Endothelial cell of umbilical vein (primary cell): ENCODE data around the gene RNF121. TPM values are rescaled to one million over a fixed set of nuclear protein-coding genes. Genes with fewer than 3 reads are reported as not detected.

ENCODE experiments used
- BruUV-seq: library from RNA; stranded (reverse); fragments of 400-500 nt; replicated peaks from 2 replicates; lab custom pipeline; 2021; lab: Mats Ljungman, UMichigan
- CTCF ChIA-PET: fragments of 300-600, 350-600 bp; sonication (Branson Sonifier 250); formaldehyde crosslinking; loops from one replicate; lab custom pipeline; 2021; ENCODE audit warnings: antibody characterized with exemption, inconsistent platforms; lab: Charles Lee
- POLR2A ChIA-PET: fragments of 300-600, 350-600 bp; sonication (Branson Sonifier 250); formaldehyde crosslinking; loops from one replicate; lab custom pipeline; 2021; ENCODE audit warnings: antibody characterized with exemption, inconsistent platforms; lab: Charles Lee
- DNase-seq: peaks from one replicate; pipeline ENCODE4 v3.0.0-alpha.2; 2011; ENCODE audit warnings: low read depth, low spot score
- FAIRE-seq: peaks from 2 replicates; lab custom pipeline; 2011; peaks lifted over from hg19 to GRCh38; lab: Jason Lieb, UNC
- H2AFZ ChIP-seq: 2 replicates; pipeline ENCODE4 v1.6.0; 2012; ENCODE audit warnings: low read depth, low read length, control low read depth, inconsistent platforms
- H3K27ac ChIP-seq: 2 replicates; pipeline ENCODE4 v1.5.1; 2011; ENCODE audit warnings: low read depth, mild to moderate bottlenecking, control low read depth, low read length, moderate library complexity; ENCODE audit not compliant: insufficient read depth
- H3K27me3 ChIP-seq, 2 experiments: 2 replicates each; pipeline versions ENCODE4 v1.6.0 to v1.6.1; 2011; ENCODE audit warnings: low read length in 2 of 2, mixed read lengths in 1 of 2; ENCODE audit not compliant: control insufficient read depth in 2 of 2, insufficient read depth in 2 of 2
- H3K36me3 ChIP-seq, 2 experiments: 2 replicates in 1 of 2; 3 replicates in 1 of 2; pipeline ENCODE4 v1.5.1; 2011; ENCODE audit warnings: low read length in 2 of 2, mild to moderate bottlenecking in 1 of 2, moderate library complexity in 1 of 2; ENCODE audit not compliant: control insufficient read depth in 2 of 2, insufficient read depth in 2 of 2; ENCODE audit errors: extremely low read depth in 1 of 2
- H3K4me1 ChIP-seq: 3 replicates; pipeline ENCODE4 v1.5.1; 2011; ENCODE audit warnings: mild to moderate bottlenecking, low read length; ENCODE audit not compliant: control insufficient read depth, insufficient read depth; ENCODE audit errors: extremely low read depth
- H3K4me2 ChIP-seq: 2 replicates; pipeline ENCODE4 v1.6.1; 2011; ENCODE audit warnings: low read length, control low read depth, mixed read lengths; ENCODE audit not compliant: insufficient read depth
- H3K4me3 ChIP-seq, 3 experiments: fragments of 200-600 bp in 1 of 3; sonication (generic), shearing (Covaris generic) in 1 of 3; replicated peaks in 1 of 3; 2 replicates each; pipeline ENCODE4 v1.5.1; 2011 to 2016; ENCODE audit warnings: control low read depth in 3 of 3, low read length in 3 of 3, mild to moderate bottlenecking in 2 of 3, inconsistent platforms in 1 of 3, low read depth in 1 of 3, moderate library complexity in 1 of 3; ENCODE audit not compliant: insufficient read depth in 1 of 3
- H3K79me2 ChIP-seq: 2 replicates; pipeline ENCODE4 v1.6.0; 2012; ENCODE audit warnings: low read length, inconsistent platforms; ENCODE audit not compliant: control insufficient read depth, insufficient read depth
- H3K9ac ChIP-seq: replicated peaks from 2 replicates; pipeline ENCODE3; 2011; ENCODE audit warnings: low read length, control low read depth; ENCODE audit not compliant: insufficient read depth; ENCODE audit errors: extremely low read depth
- H3K9me1 ChIP-seq: replicated peaks from 3 replicates; pipeline ENCODE4 v1.6.0; 2011; ENCODE audit warnings: mild to moderate bottlenecking, low read length; ENCODE audit not compliant: control insufficient read depth, insufficient read depth; ENCODE audit errors: extremely low read depth
- H3K9me3 ChIP-seq: replicated peaks from 2 replicates; pipeline ENCODE4 v1.5.1; 2012; ENCODE audit warnings: low read length, inconsistent platforms; ENCODE audit not compliant: control insufficient read depth, insufficient read depth
- H4K20me1 ChIP-seq: replicated peaks from 2 replicates; pipeline ENCODE3; 2011; ENCODE audit warnings: mild to moderate bottlenecking, low read length; ENCODE audit not compliant: control insufficient read depth, insufficient read depth; ENCODE audit errors: extremely low read depth
- CTCF ChIP-seq, 2 donors: IDR thresholded peaks; 1 replicate in 1 of 2; 2 replicates in 1 of 2; pipeline ENCODE4 v1.5.1; 2011; ENCODE audit warnings: low read length in 2 of 2, mild to moderate bottlenecking in 2 of 2, moderate library complexity in 2 of 2, control low read depth in 1 of 2, inconsistent platforms in 1 of 2, low read depth in 1 of 2; ENCODE audit not compliant: insufficient read depth in 1 of 2; ENCODE audit errors: extremely low read depth in 1 of 2
- EZH2 ChIP-seq: IDR thresholded peaks from 2 replicates; pipeline ENCODE4 v1.6.1; 2012; ENCODE audit warnings: borderline replicate concordance, low read depth, mild to moderate bottlenecking, moderate library complexity, low read length, inconsistent platforms; ENCODE audit not compliant: severe bottlenecking
- FOS ChIP-seq: IDR thresholded peaks from 2 replicates; pipeline ENCODE4 v1.6.1; 2011; ENCODE audit warnings: mild to moderate bottlenecking, low read length, moderate library complexity, borderline replicate concordance; ENCODE audit not compliant: insufficient read depth
- GATA2 ChIP-seq: IDR thresholded peaks from 2 replicates; pipeline ENCODE4 v1.7.0; 2011; ENCODE audit warnings: low read depth, mild to moderate bottlenecking, moderate library complexity, mixed read lengths, low read length; ENCODE audit not compliant: insufficient read length, insufficient read depth
- JUN ChIP-seq: IDR thresholded peaks from 2 replicates; pipeline ENCODE4 v1.6.1; 2011; ENCODE audit warnings: borderline replicate concordance, low read depth; ENCODE audit not compliant: insufficient read length, insufficient read depth
- MYC ChIP-seq: IDR thresholded peaks from one replicate; pipeline ENCODE4 v1.6.1; 2011; ENCODE audit warnings: mild to moderate bottlenecking, low read depth, low read length
- POLR2A ChIP-seq: IDR thresholded peaks from 2 replicates; pipeline ENCODE4 v1.6.1; 2012; ENCODE audit warnings: low read depth, mild to moderate bottlenecking, control low read depth, low read length
- POLR2AphosphoS5 ChIP-seq: IDR thresholded peaks from 2 replicates; pipeline ENCODE4 v1.6.1; 2012; ENCODE audit warnings: low read depth, mild to moderate bottlenecking, control low read depth, low read length, moderate library complexity; ENCODE audit not compliant: insufficient read depth
- dilution Hi-C: fragments of 300-500 bp; cut with MboI; formaldehyde crosslinking; loops from one replicate; pipeline ENCODE4 v1.15.0; 2019; ENCODE audit warnings: low sequenced_read_pairs; ENCODE audit not compliant: extremely low pct_ligation_motif_present
- intact Hi-C: fragments of 100-400 bp; cut with micrococcal nuclease; formaldehyde crosslinking; loops from one replicate; pipeline ENCODE4 v1.10.0; 2022
- polyA plus RNA-seq, 4 experiments: library from polyadenylated mRNA; depleted of rRNA in 3 of 4; stranded (reverse) in 3 of 4; unstranded in 1 of 4; fragments of >200 nt; gene quantifications; 2 replicates each; pipeline versions ENCODE4 v1.2.1 to v1.2.3, GENCODE V29; 2011 to 2012; ENCODE audit warnings: missing spikeins in 1 of 4
- total RNA-seq: library from RNA; stranded (reverse); gene quantifications from 2 replicates; pipeline ENCODE4 v1.2.3, GENCODE V29; 2021
- TF ChIP-seq, protein P1 (sequence below): IDR thresholded peaks from 2 replicates; pipeline ENCODE4 v1.6.1; 2011; ENCODE audit not compliant: insufficient read depth, insufficient read length

The RNF121 gene
- total and polyA plus RNA-seq, 2 donors (not counting 3 experiments of a cell fraction or from before 2014, with no cell fraction given): 61.4 to 99.9 TPM

GRCh38 chr11:72002841-72003775 lies 74.3 kb downstream of the RNF121 start:
- ChIA-PET CTCF (no interaction called here), POLR2A (interaction anchor here (0.6 kb wide), 1 partner anchor 18 kb away, joined by 5 read pairs; no protein-coding TSS in a partner anchor)
- DNase-seq: no peak
- no peak overlapping the region for H3K27ac ChIP-seq
- H3K79me2 ChIP-seq: no peaks in the 10 kb centered on the region
- no peaks in the 10 kb centered on the region for H3K9me1 ChIP-seq
- dilution Hi-C loops: no loop called here
- no peak overlapping the region for H2AFZ ChIP-seq
- H3K27me3 ChIP-seq: no peaks in the 10 kb centered on the region
- TF ChIP-seq CTCF (IDR thresholded peaks at IDR 0.05; ENCODE audit: extremely low read depth in 1 of 2, insufficient read depth in 1 of 2, low read depth in 1 of 2, low read length in 2 of 2) (no peak), POLR2AphosphoS5 (peak; percentile 59), MYC (no peak), EZH2 (no peak), JUN (no peak), GATA2 (no peak), POLR2A (peak; percentile 7), FOS (no peak)
- TF ChIP-seq, protein P1, sequence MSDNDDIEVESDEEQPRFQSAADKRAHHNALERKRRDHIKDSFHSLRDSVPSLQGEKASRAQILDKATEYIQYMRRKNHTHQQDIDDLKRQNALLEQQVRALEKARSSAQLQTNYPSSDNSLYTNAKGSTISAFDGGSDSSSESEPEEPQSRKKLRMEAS: no peak
- FAIRE-seq: no peak
- intact Hi-C loops: no loop called here
- no peak overlapping the region for H3K4me3 ChIP-seq
- BruUV-seq: no TSS peak
- H3K4me1 ChIP-seq: peaks cover 14% of the 10 kb centered on the region
- H3K9me3 ChIP-seq: no peaks in the 10 kb centered on the region
- H3K36me3 ChIP-seq: peaks cover 20 to 65% of the 10 kb centered on the region in 2 experiments
- no peak overlapping the region for H3K9ac ChIP-seq
- H4K20me1 ChIP-seq: no peaks in the 10 kb centered on the region
- no peak overlapping the region for H3K4me2 ChIP-seq
